IgD-negative memory B cell (primary cell): ENCODE measurements around the gene ASTN2. TPM values are rescaled to one million over a fixed set of nuclear protein-coding genes. Genes with fewer than 3 reads are reported as not detected.
"Not testable (repeated sequence)": the region's sequence is repeated elsewhere in the genome, so short reads cannot be mapped to it uniquely, and the experiment has no call there.

Experiments used
- H3K27ac Mint-ChIP-seq, 3 donors: one replicate each; pipeline ENCODE4 v1.8.0; 2020 to 2022; ENCODE audit warnings: mild to moderate bottlenecking in 3 of 3, mixed read lengths in 3 of 3, moderate library complexity in 1 of 3
- H3K27me3 Mint-ChIP-seq: one replicate; pipeline ENCODE4 v1.8.0; 2021; ENCODE audit warnings: mixed read lengths
- H3K36me3 Mint-ChIP-seq: one replicate; pipeline ENCODE4 v1.8.0; 2020; ENCODE audit warnings: mild to moderate bottlenecking, mixed read lengths
- H3K4me1 Mint-ChIP-seq, 3 donors: one replicate each; pipeline ENCODE4 v1.8.0; 2020 to 2022; ENCODE audit warnings: mixed read lengths in 3 of 3, mild to moderate bottlenecking in 1 of 3
- H3K4me3 Mint-ChIP-seq, 4 donors: one replicate each; pipeline ENCODE4 v1.8.0; 2020 to 2022; ENCODE audit warnings: mild to moderate bottlenecking in 4 of 4, mixed read lengths in 4 of 4, moderate library complexity in 3 of 4
- H3K9me3 Mint-ChIP-seq, 3 donors: one replicate each; pipeline ENCODE4 v1.8.0; 2020 to 2021; ENCODE audit warnings: mixed read lengths in 3 of 3, mild to moderate bottlenecking in 1 of 3
- polyA plus RNA-seq: library from polyadenylated mRNA; unstranded; fragments of 300-500 nt; fragmentation: Illumina TruSeq; gene quantifications from one replicate; pipeline ENCODE4 v1.2.3, GENCODE V29; 2021

The ASTN2 gene
- polyA plus RNA-seq, 1 donor from 2014 or later, result 2.7 TPM

GRCh38 chr9:116941266-116941665 is 473.6 kb downstream of the ASTN2 start:
- Mint-ChIP-seq H3K4me1 (peaks cover 3 to 8% (median 7%) of the 10 kb centered on the region in 3 donors), H3K27ac (no peak overlapping the region), H3K4me3 (no peak overlapping the region), H3K9me3 (peaks cover 0 to 3% (median 0%) of the 10 kb centered on the region in 3 donors), H3K27me3 (no peaks in the 10 kb centered on the region), H3K36me3 (no peaks in the 10 kb centered on the region)

- Mint-ChIP-seq H3K9me3 (peaks cover 0 to 4% (median 3%) of the 10 kb centered on the region in 3 donors), H3K27me3 (no peaks in the 10 kb centered on the region), H3K36me3 (no peaks in the 10 kb centered on the region), H3K4me1 (peaks cover 3 to 8% (median 5%) of the 10 kb centered on the region in 3 donors), H3K27ac (no peak overlapping the region), H3K4me3 (no peak overlapping the region)
Measured at GRCh38 chr9:116940614-116941215, 474.1 kb downstream of the ASTN2 start.

- H3K36me3 Mint-ChIP-seq, result no peaks in the 10 kb centered on the region
- no peak overlapping the region for H3K4me3 Mint-ChIP-seq
- H3K27ac Mint-ChIP-seq, result no peak overlapping the region
- no peaks in the 10 kb centered on the region for H3K27me3 Mint-ChIP-seq
- peaks cover 0 to 8% (median 0%) of the 10 kb centered on the region in 3 donors for H3K4me1 Mint-ChIP-seq
- peaks cover 0 to 4% (median 3%) of the 10 kb centered on the region in 3 donors for H3K9me3 Mint-ChIP-seq
Measured at GRCh38 chr9:116939614-116940013, 475.2 kb downstream of the ASTN2 start.

GRCh38 chr9:116939161-116939560 is 475.7 kb downstream of the ASTN2 start:
- peaks cover 0 to 4% (median 3%) of the 10 kb centered on the region in 3 donors for H3K9me3 Mint-ChIP-seq
- no peaks in the 10 kb centered on the region for H3K36me3 Mint-ChIP-seq
- no peak overlapping the region for H3K4me3 Mint-ChIP-seq
- H3K4me1 Mint-ChIP-seq, result peaks cover 0 to 8% (median 0%) of the 10 kb centered on the region in 3 donors
- H3K27me3 Mint-ChIP-seq, result no peaks in the 10 kb centered on the region
- no peak overlapping the region for H3K27ac Mint-ChIP-seq

GRCh38 chr9:116937361-116937760 is 477.5 kb downstream of the ASTN2 start:
- H3K4me1 Mint-ChIP-seq, result no peaks in the 10 kb centered on the region
- H3K27ac Mint-ChIP-seq, result no peak overlapping the region
- H3K4me3 Mint-ChIP-seq, result no peak overlapping the region
- H3K9me3 Mint-ChIP-seq, result peaks cover 0 to 3% (median 2%) of the 10 kb centered on the region in 3 donors
- no peaks in the 10 kb centered on the region for H3K36me3 Mint-ChIP-seq
- no peaks in the 10 kb centered on the region for H3K27me3 Mint-ChIP-seq

- Mint-ChIP-seq H3K36me3 (no peaks in the 10 kb centered on the region), H3K4me3 (no peak overlapping the region), H3K9me3 (peaks cover 0 to 3% (median 2%) of the 10 kb centered on the region in 3 donors), H3K4me1 (no peaks in the 10 kb centered on the region), H3K27me3 (no peaks in the 10 kb centered on the region), H3K27ac (no peak overlapping the region)
Measured at GRCh38 chr9:116935149-116935897, 479.5 kb downstream of the ASTN2 start.

- Mint-ChIP-seq H3K27ac (no peak overlapping the region), H3K4me1 (no peaks in the 10 kb centered on the region), H3K9me3 (peaks cover 0 to 3% (median 2%) of the 10 kb centered on the region in 3 donors), H3K36me3 (no peaks in the 10 kb centered on the region), H3K4me3 (no peak overlapping the region), H3K27me3 (no peaks in the 10 kb centered on the region)
Measured at GRCh38 chr9:116934131-116934530, 480.7 kb downstream of the ASTN2 start.

GRCh38 chr9:116933251-116933650 is 481.6 kb downstream of the ASTN2 start:
- peaks cover 0 to 3% (median 2%) of the 10 kb centered on the region in 3 donors for H3K9me3 Mint-ChIP-seq
- H3K4me3 Mint-ChIP-seq, result no peak overlapping the region
- H3K27ac Mint-ChIP-seq, result no peak overlapping the region
- no peaks in the 10 kb centered on the region for H3K4me1 Mint-ChIP-seq
- no peaks in the 10 kb centered on the region for H3K36me3 Mint-ChIP-seq
- no peaks in the 10 kb centered on the region for H3K27me3 Mint-ChIP-seq

- Mint-ChIP-seq H3K27me3 (no peaks in the 10 kb centered on the region), H3K9me3 (no peaks in the 10 kb centered on the region), H3K4me3 (no peak overlapping the region), H3K27ac (no peak overlapping the region), H3K36me3 (no peaks in the 10 kb centered on the region), H3K4me1 (no peaks in the 10 kb centered on the region)
Measured at GRCh38 chr9:116929621-116930020, 485.2 kb downstream of the ASTN2 start.

GRCh38 chr9:116928884-116929283 is 486.0 kb downstream of the ASTN2 start:
- H3K9me3 Mint-ChIP-seq, result no peaks in the 10 kb centered on the region
- no peak overlapping the region for H3K4me3 Mint-ChIP-seq
- no peaks in the 10 kb centered on the region for H3K27me3 Mint-ChIP-seq
- no peaks in the 10 kb centered on the region for H3K36me3 Mint-ChIP-seq
- no peaks in the 10 kb centered on the region for H3K4me1 Mint-ChIP-seq
- H3K27ac Mint-ChIP-seq, result no peak overlapping the region

GRCh38 chr9:116928289-116928688 is 486.6 kb downstream of the ASTN2 start:
- Mint-ChIP-seq H3K27me3 (no peaks in the 10 kb centered on the region), H3K9me3 (no peaks in the 10 kb centered on the region), H3K4me3 (no peak overlapping the region), H3K27ac (no peak overlapping the region), H3K4me1 (no peaks in the 10 kb centered on the region), H3K36me3 (no peaks in the 10 kb centered on the region)

- Mint-ChIP-seq H3K36me3 (no peaks in the 10 kb centered on the region), H3K27me3 (no peaks in the 10 kb centered on the region), H3K27ac (no peak overlapping the region), H3K4me1 (no peaks in the 10 kb centered on the region), H3K9me3 (no peaks in the 10 kb centered on the region), H3K4me3 (no peak overlapping the region)
Measured at GRCh38 chr9:116927726-116928125, 487.1 kb downstream of the ASTN2 start.

GRCh38 chr9:116925121-116925520 is 489.7 kb downstream of the ASTN2 start:
- no peaks in the 10 kb centered on the region for H3K4me1 Mint-ChIP-seq
- H3K9me3 Mint-ChIP-seq, result peaks cover 0 to 3% (median 3%) of the 10 kb centered on the region in 3 donors
- H3K27ac Mint-ChIP-seq, result no peak overlapping the region
- no peak overlapping the region for H3K4me3 Mint-ChIP-seq
- peaks cover 2% of the 10 kb centered on the region for H3K27me3 Mint-ChIP-seq
- no peaks in the 10 kb centered on the region for H3K36me3 Mint-ChIP-seq

- H3K4me1 Mint-ChIP-seq, result no peaks in the 10 kb centered on the region
- peaks cover 0 to 3% (median 3%) of the 10 kb centered on the region in 3 donors for H3K9me3 Mint-ChIP-seq
- no peak overlapping the region for H3K27ac Mint-ChIP-seq
- H3K4me3 Mint-ChIP-seq, result no peak overlapping the region
- peaks cover 2% of the 10 kb centered on the region for H3K27me3 Mint-ChIP-seq
- H3K36me3 Mint-ChIP-seq, result no peaks in the 10 kb centered on the region
Measured at GRCh38 chr9:116924462-116925110, 490.3 kb downstream of the ASTN2 start.

- not testable (repeated sequence) for H3K27ac Mint-ChIP-seq, H3K27me3 Mint-ChIP-seq, H3K36me3 Mint-ChIP-seq, H3K4me1 Mint-ChIP-seq, H3K4me3 Mint-ChIP-seq, H3K9me3 Mint-ChIP-seq
Measured at GRCh38 chr9:116917895-116918508, 496.9 kb downstream of the ASTN2 start.
